Activated CD8-positive, alpha-beta T cell treated with anti-CD3 and anti-CD28 coated beads for 36 hours (primary cell): Measurements from ENCODE around the gene CHN1. TPM values are rescaled to one million over a fixed set of nuclear protein-coding genes. Genes with fewer than 3 reads are reported as not detected.

Experiments
- ATAC-seq: fragments of 200-7000 bp; cut with Tn5 transposase; one replicate; pipeline ENCODE4 v1.10.0; 2021; ENCODE audit warnings: mild to moderate bottlenecking, moderate library complexity
- CTCF ChIA-PET: fragments of 350-600 bp; sonication (Branson Sonifier 250); formaldehyde crosslinking; loops from one replicate; lab custom pipeline; 2021; ENCODE audit warnings: antibody characterized with exemption; lab: Charles Lee
- POLR2A ChIA-PET: fragments of 350-600 bp; sonication (Branson Sonifier 250); formaldehyde crosslinking; loops from one replicate; lab custom pipeline; 2021; ENCODE audit warnings: antibody characterized with exemption; lab: Charles Lee
- DNase-seq: peaks from one replicate; pipeline ENCODE4 v3.0.0-alpha.2; 2020
- H3K27ac Mint-ChIP-seq: one replicate; pipeline ENCODE4 v1.8.0; 2021; ENCODE audit warnings: mild to moderate bottlenecking, mixed read lengths
- H3K27me3 Mint-ChIP-seq: one replicate; pipeline ENCODE4 v1.8.0; 2021; ENCODE audit warnings: mixed read lengths
- H3K36me3 Mint-ChIP-seq: one replicate; pipeline ENCODE4 v1.8.0; 2021; ENCODE audit warnings: low read depth, mixed read lengths
- H3K4me1 Mint-ChIP-seq: one replicate; pipeline ENCODE4 v1.8.0; 2021; ENCODE audit warnings: low read depth, mixed read lengths
- H3K4me3 Mint-ChIP-seq: one replicate; pipeline ENCODE4 v1.8.0; 2021; ENCODE audit warnings: mild to moderate bottlenecking, moderate library complexity, mixed read lengths
- H3K9me3 Mint-ChIP-seq: one replicate; pipeline ENCODE4 v1.8.0; 2021; ENCODE audit warnings: mixed read lengths
- intact Hi-C: fragments of 100-400 bp; cut with micrococcal nuclease; formaldehyde crosslinking; loops from one replicate; pipeline ENCODE4 v1.10.0; 2022
- total RNA-seq, 2 experiments: library from RNA; stranded (reverse); gene quantifications; one replicate each; pipeline ENCODE4 v1.2.3, GENCODE V29; 2021
- TF ChIP-seq, protein P1 (sequence below): fragments of 200-600 bp; IDR thresholded peaks from one replicate; pipeline ENCODE4 v1.8.0; 2022; ENCODE audit warnings: antibody characterized with exemption, mild to moderate bottlenecking

The CHN1 gene
- total RNA-seq, 2 experiments from 2014 or later = 2.9 to 3.0 TPM

DNA sequence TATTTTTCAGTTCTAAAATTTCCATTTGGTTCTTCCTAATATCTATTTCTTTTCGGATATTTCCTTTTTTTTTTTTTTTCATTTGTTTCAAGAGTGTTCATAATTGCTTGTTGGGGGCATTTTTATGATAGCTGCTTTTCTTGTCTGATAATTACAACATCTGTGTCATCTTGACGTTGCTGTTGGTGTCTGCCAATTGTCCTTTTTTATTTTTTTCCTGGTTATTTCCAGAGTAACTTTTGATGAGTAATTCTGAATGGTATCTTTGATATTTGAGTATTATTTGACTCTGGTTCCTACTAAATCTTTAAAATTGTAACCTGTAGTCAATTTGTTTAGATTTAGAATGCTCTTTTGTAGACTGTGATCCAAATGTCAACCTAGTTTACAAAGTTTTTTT lies 189.7 kb downstream of the CHN1 start:
- Mint-ChIP-seq H3K4me1 (peaks cover 1% of the 10 kb centered on the region), H3K27ac (no peak overlapping the region), H3K9me3 (no peaks in the 10 kb centered on the region), H3K36me3 (no peaks in the 10 kb centered on the region), H3K27me3 (no peaks in the 10 kb centered on the region), H3K4me3 (no peak overlapping the region)
- intact Hi-C loops = no loop called here
- ChIA-PET CTCF (no interaction called here), POLR2A (interaction anchor here (1.0 kb wide), 1 partner anchor 33 kb away, joined by 3 read pairs; no protein-coding TSS in a partner anchor)
- ATAC-seq (no peak), DNase-seq (no peak)
- TF ChIP-seq, protein P1, sequence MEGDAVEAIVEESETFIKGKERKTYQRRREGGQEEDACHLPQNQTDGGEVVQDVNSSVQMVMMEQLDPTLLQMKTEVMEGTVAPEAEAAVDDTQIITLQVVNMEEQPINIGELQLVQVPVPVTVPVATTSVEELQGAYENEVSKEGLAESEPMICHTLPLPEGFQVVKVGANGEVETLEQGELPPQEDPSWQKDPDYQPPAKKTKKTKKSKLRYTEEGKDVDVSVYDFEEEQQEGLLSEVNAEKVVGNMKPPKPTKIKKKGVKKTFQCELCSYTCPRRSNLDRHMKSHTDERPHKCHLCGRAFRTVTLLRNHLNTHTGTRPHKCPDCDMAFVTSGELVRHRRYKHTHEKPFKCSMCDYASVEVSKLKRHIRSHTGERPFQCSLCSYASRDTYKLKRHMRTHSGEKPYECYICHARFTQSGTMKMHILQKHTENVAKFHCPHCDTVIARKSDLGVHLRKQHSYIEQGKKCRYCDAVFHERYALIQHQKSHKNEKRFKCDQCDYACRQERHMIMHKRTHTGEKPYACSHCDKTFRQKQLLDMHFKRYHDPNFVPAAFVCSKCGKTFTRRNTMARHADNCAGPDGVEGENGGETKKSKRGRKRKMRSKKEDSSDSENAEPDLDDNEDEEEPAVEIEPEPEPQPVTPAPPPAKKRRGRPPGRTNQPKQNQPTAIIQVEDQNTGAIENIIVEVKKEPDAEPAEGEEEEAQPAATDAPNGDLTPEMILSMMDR = no peak

DNA sequence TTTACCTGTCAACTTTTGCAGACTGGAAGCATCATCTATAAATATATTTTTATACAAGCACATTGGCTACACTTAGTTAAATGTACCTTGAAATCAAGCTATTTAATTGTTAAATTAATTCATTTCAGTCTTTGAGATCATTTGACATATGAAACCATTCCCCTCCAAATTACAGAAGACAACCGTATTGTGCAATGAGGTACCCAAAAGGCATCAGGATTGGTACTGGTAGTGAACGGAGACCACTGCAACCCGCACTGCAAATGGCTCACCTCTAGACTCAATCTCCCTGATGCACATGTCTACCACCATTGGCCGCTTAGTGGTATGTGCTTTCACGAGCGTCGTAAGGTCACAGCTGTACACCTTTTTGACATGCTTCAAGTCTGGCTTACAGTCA lies 193.1 kb downstream of the CHN1 start:
- Mint-ChIP-seq H3K4me1 (peaks cover 6% of the 10 kb centered on the region), H3K27ac (no peak overlapping the region), H3K27me3 (no peaks in the 10 kb centered on the region), H3K4me3 (no peak overlapping the region), H3K36me3 (no peaks in the 10 kb centered on the region), H3K9me3 (no peaks in the 10 kb centered on the region)
- intact Hi-C loops = no loop called here
- ChIA-PET POLR2A (no interaction called here), CTCF (interaction anchor here (0.9 to 1.6 kb wide), 6 partner anchors 9 to 150 kb away, joined by 3 to 9 read pairs (median 4); no protein-coding TSS in a partner anchor)
- ATAC-seq (no peak), DNase-seq (no peak)
- TF ChIP-seq, protein P1 = no peak

DNA sequence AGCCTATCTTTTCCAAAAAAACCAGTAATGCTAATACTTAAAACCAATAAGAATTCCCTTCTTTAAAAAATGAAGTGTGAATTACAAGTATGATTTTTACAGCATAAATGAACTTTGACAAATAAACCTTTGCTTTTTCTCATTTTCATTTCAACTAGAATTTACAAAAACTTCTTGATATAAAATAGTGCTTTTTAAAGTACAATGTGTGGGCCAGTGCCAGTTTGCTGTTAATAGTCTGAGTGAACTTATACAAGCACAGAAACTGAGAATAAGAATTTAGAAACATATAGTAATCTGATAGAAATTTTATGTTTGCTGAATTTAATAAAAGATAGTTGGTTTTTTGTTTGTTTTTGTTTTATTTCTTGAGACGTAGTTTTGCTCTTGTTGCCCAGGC lies 197.2 kb downstream of the CHN1 start:
- no peaks in the 10 kb centered on the region for H3K9me3 Mint-ChIP-seq
- no peak overlapping the region for H3K27ac Mint-ChIP-seq
- H3K36me3 Mint-ChIP-seq = no peaks in the 10 kb centered on the region
- no peak for ATAC-seq
- intact Hi-C loops = no loop called here
- TF ChIP-seq, protein P1 = no peak
- no peaks in the 10 kb centered on the region for H3K27me3 Mint-ChIP-seq
- no peak overlapping the region for H3K4me3 Mint-ChIP-seq
- H3K4me1 Mint-ChIP-seq = peaks cover 6% of the 10 kb centered on the region
- CTCF ChIA-PET = interaction anchor here (0.8 kb wide), 1 partner anchor 37 kb away, joined by 3 read pairs; no protein-coding TSS in a partner anchor
- POLR2A ChIA-PET = no interaction called here
- DNase-seq = no peak

DNA sequence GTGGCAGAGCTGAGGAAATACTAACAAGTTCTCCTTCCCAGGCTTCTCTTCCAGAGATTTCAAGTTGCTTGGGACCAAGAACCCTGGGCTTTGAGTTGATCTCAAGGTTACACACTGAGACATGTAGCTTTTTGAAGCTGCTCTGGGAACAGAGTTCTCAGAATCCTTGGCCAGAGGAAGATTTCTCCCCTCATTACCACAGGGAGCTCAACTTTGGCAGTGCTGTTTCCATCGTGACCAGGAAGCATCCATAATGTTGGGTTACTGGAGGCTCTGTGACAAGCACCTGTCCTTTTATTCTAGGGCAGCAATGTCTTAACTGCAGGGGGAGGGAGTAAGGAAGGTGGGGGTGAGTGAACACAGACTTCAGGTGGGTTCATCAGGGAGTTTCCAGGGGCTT lies 199.4 kb downstream of the CHN1 start:
- no peaks in the 10 kb centered on the region for H3K27me3 Mint-ChIP-seq
- H3K36me3 Mint-ChIP-seq = no peaks in the 10 kb centered on the region
- TF ChIP-seq, protein P1 = no peak
- ATAC-seq (no peak), DNase-seq (no peak)
- intact Hi-C loops = no loop called here
- POLR2A ChIA-PET = interaction anchor here (1.2 kb wide), 1 partner anchor 9 kb away, joined by 4 read pairs; no protein-coding TSS in a partner anchor
- no peak overlapping the region for H3K4me3 Mint-ChIP-seq
- H3K27ac Mint-ChIP-seq = no peak overlapping the region
- H3K9me3 Mint-ChIP-seq = no peaks in the 10 kb centered on the region
- CTCF ChIA-PET = interaction anchor here (0.7 to 1.5 kb wide), 5 partner anchors 9 to 109 kb away, joined by 3 to 4 read pairs (median 4); no protein-coding TSS in a partner anchor
- H3K4me1 Mint-ChIP-seq = peaks cover 6% of the 10 kb centered on the region

DNA sequence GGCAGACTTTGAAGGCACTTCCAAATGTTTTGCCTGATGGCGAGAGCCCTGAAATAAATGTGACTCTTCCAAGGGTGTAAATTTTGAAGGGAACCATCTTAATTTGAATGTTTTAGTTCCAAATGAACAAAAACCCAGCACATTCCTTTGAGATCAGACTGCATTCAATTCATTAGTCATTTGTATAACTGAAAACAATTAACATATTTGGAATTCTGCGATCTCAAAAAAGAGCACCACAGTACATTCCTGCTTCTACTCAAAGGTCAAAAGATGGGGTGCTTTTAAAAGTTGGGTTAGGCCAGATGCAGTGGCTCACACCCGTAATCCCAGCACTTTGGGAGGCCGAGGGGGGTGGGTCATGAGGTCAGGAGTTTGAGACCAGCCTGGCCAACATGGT lies 202.7 kb downstream of the CHN1 start:
- H3K27me3 Mint-ChIP-seq = no peaks in the 10 kb centered on the region
- no peaks in the 10 kb centered on the region for H3K4me1 Mint-ChIP-seq
- ChIA-PET CTCF (no interaction called here), POLR2A (no interaction called here)
- TF ChIP-seq, protein P1 = no peak
- DNase-seq (no peak), ATAC-seq (no peak)
- H3K36me3 Mint-ChIP-seq = no peaks in the 10 kb centered on the region
- H3K27ac Mint-ChIP-seq = no peak overlapping the region
- H3K4me3 Mint-ChIP-seq = no peak overlapping the region
- H3K9me3 Mint-ChIP-seq = no peaks in the 10 kb centered on the region
- intact Hi-C loops = no loop called here
